NCI-H1105 treated with DMSO at 0.1 percent for 48 hours (cell line): ENCODE measurements around the gene PCDHGA2.
"Not testable (repeated sequence)": the region's sequence is repeated elsewhere in the genome, so short reads cannot be mapped to it uniquely, and the experiment has no call there.

Source experiments
- DNase-seq: peaks from one replicate; lab custom pipeline; 2025; lab: John Stamatoyannopoulos, UW

The PCDHGA2 gene

GRCh38 chr5:141349917-141350619 lies 11.5 kb downstream of the PCDHGA2 start, which contains the start of gene PCDHGB1:
TSS of gene PCDHGB1 (plus strand) at chr5:141350099. CDS start at chr5:141350261, 162 bp downstream.
- no peak for DNase-seq

- no peak for DNase-seq
Observed at GRCh38 chr5:141351591-141351990, 13.0 kb downstream of the PCDHGA2 start.

- DNase-seq, result no peak
Observed at GRCh38 chr5:141354900-141355469, 16.4 kb downstream of the PCDHGA2 start, which contains the start of gene PCDHGA4. TSS of gene PCDHGA4 (plus strand) at chr5:141355021. CDS start at chr5:141355108, 87 bp downstream.

- no peak for DNase-seq
Observed at GRCh38 chr5:141355641-141356040, 17.1 kb downstream of the PCDHGA2 start.

DNA sequence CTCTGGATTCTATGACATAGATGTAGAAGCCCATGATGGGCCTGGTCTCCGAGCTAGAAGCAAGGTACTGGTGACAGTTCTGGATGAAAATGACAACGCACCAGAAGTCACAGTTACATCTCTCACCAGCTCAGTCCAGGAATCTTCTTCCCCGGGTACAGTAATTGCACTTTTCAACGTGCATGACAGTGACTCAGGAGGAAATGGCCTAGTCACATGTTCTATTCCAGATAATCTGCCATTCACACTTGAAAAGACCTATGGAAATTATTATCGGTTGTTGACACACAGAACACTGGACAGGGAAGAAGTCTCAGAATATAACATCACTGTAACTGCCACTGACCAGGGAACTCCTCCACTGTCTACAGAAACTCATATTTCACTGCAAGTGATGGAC lies 17.6 kb downstream of the PCDHGA2 start:
- DNase-seq, result no peak

- no peak for DNase-seq
Observed at GRCh38 chr5:141356950-141357349, 18.4 kb downstream of the PCDHGA2 start.

GRCh38 chr5:141359790-141360426 lies 21.3 kb downstream of the PCDHGA2 start, which contains the start of gene PCDHGB2:
TSS of gene PCDHGB2 (plus strand) at chr5:141359994. CDS start at chr5:141360136, 142 bp downstream.
- no peak for DNase-seq

DNA sequence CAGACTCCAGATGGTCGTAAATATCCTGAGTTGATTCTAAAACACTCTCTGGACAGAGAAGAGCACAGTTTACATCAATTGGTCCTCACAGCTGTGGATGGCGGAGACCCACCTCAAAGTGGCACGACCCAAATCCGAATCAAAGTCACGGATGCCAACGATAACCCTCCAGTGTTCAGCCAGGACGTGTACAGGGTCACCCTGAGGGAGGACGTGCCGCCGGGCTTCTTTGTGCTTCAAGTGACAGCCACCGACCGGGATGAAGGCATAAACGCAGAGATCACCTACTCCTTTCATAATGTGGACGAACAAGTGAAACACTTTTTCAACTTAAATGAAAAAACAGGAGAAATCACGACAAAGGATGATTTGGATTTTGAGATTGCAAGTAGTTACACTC lies 22.1 kb downstream of the PCDHGA2 start:
- DNase-seq, result no peak

GRCh38 chr5:141362719-141363118 lies 24.2 kb downstream of the PCDHGA2 start:
- DNase-seq, result no peak

GRCh38 chr5:141363952-141364660 lies 25.5 kb downstream of the PCDHGA2 start, which contains the start of gene PCDHGA5:
TSS of gene PCDHGA5 (plus strand) at chr5:141364162. CDS start at chr5:141364331, 169 bp downstream.
- no peak for DNase-seq

DNA sequence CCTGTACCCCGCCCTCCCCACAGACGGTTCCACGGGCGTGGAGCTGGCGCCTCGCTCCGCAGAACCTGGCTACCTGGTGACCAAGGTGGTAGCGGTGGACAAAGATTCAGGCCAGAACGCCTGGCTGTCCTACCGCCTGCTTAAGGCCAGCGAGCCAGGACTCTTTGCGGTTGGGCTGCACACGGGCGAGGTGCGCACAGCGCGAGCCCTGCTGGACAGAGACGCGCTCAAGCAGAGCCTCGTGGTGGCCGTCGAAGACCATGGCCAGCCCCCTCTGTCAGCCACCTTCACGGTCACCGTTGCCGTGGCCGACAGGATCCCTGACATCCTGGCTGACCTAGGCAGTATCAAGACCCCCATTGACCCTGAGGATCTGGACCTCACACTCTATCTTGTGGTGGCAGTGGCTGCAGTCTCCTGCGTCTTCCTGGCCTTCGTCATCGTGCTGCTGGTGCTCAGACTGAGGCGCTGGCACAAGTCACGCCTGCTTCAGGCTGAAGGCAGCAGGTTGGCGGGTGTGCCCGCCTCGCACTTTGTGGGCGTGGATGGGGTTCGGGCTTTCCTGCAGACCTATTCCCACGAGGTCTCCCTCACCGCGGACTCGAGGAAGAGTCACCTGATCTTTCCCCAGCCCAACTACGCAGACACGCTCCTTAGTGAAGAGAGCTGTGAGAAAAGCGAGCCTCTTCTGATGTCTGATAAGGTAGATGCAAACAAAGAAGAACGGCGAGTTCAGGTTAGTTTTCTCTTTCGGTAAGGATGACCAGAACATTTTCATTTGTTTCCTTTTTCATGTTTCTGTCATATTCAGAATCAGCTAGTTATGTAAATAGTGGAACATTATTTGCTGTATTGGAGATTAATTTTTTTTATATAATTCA lies 27.7 kb downstream of the PCDHGA2 start:
- DNase-seq, result no peak

DNA sequence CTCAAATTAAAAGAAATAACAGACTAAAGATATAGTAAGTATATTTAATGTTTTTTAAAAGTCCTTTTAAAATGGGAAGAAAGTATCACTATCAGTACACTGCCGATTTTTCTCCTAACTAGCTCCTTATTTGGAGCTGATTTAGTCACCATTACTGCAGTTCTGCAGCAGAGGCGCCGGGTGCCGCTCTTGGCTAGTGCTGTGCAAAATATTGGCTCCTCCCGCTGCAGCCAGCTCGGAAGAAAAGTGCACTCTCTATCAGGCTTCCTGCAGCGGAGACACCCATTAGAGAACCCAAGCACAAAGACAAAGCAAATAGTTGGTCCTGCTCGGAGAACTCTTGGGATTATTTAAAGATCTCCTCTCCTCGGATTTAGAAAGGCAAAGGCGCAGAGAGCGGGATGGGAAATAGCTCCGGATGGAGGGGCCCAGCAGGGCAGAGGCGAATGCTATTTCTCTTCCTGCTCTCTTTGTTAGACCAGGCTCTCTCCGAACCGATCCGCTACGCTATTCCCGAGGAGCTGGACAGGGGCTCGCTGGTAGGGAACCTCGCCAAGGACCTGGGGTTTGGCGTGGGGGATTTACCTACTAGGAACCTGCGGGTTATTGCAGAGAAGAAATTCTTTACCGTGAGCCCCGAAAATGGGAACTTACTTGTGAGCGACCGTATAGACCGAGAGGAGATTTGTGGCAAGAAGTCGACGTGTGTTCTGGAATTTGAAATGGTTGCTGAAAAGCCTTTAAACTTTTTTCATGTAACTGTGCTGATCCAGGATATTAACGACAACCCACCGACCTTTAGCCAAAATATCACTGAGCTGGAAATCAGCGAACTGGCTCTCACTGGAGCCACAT lies 31.7 kb downstream of the PCDHGA2 start, which contains the start of gene PCDHGB3:
Gene PCDHGB3 (plus strand): TSS at position 249 of the 855 bp plus-strand sequence. CDS start 153 bp downstream, at position 402.
- DNase-seq, result no peak

- no peak for DNase-seq
Observed at GRCh38 chr5:141371572-141372475, 33.3 kb downstream of the PCDHGA2 start.

GRCh38 chr5:141373673-141374317 lies 35.2 kb downstream of the PCDHGA2 start, which contains the start of gene PCDHGA6:
TSS of gene PCDHGA6 (plus strand) at chr5:141373891. CDS start at chr5:141374084, 193 bp downstream.
- DNase-seq, result no peak

- no peak for DNase-seq
Observed at GRCh38 chr5:141374627-141375026, 36.1 kb downstream of the PCDHGA2 start.

GRCh38 chr5:141375444-141376155 lies 37.0 kb downstream of the PCDHGA2 start:
- DNase-seq, result not testable (repeated sequence)

GRCh38 chr5:141382469-141383294 lies 44.1 kb downstream of the PCDHGA2 start, which contains the start of gene PCDHGA7:
TSS of gene PCDHGA7 (plus strand) at chr5:141382742. CDS start at chr5:141382900, 158 bp downstream.
- no peak for DNase-seq
